GM20431 (cell line): ENCODE results near the gene SLC30A7.

Source experiments
- in situ Hi-C: fragments of 300-500 bp; cut with MseI, MboI; formaldehyde crosslinking; loops from one replicate; pipeline ENCODE4 v1.15.0; 2020; ENCODE audit warnings: low sequenced_read_pairs; ENCODE audit not compliant: unreplicated experiment

Gene SLC30A7

GRCh38 chr1:100883963-100884362 lies 11.9 kb upstream of the SLC30A7 start:
- in situ Hi-C loops: loop anchor here (25.0 kb wide), 1 partner anchor 1072 kb away; no protein-coding TSS in a partner anchor

GRCh38 chr1:100889007-100889406 lies 6.9 kb upstream of the SLC30A7 start:
- in situ Hi-C loops: loop anchor here (25.0 kb wide), 1 partner anchor 1077 kb away; no protein-coding TSS in a partner anchor

GRCh38 chr1:100889869-100890482 lies 5.9 kb upstream of the SLC30A7 start:
- in situ Hi-C loops: loop anchor here (25.0 kb wide), 1 partner anchor 1078 kb away; no protein-coding TSS in a partner anchor

- in situ Hi-C loops: loop anchor here (25.0 kb wide), 1 partner anchor 1079 kb away; no protein-coding TSS in a partner anchor
Observed at GRCh38 chr1:100891380-100891779, 4.5 kb upstream of the SLC30A7 start.

GRCh38 chr1:100892554-100892953 lies 3.3 kb upstream of the SLC30A7 start:
- in situ Hi-C loops: loop anchor here (25.0 kb wide), 1 partner anchor 1080 kb away; no protein-coding TSS in a partner anchor

- in situ Hi-C loops: loop anchor here (25.0 kb wide), 1 partner anchor 1081 kb away; no protein-coding TSS in a partner anchor
Observed at GRCh38 chr1:100893718-100894117, 2.2 kb upstream of the SLC30A7 start.

- in situ Hi-C loops: loop anchor here (25.0 kb wide), 1 partner anchor 1083 kb away; no protein-coding TSS in a partner anchor
Observed at GRCh38 chr1:100894603-100895539, 1.0 kb upstream of the SLC30A7 start, which contains the start of gene EXTL2. Gene EXTL2, minus strand, starts transcription at chr1:100894842. Its CDS starts 6,085 bp downstream, at chr1:100888757.

- in situ Hi-C loops: loop anchor here (25.0 kb wide), 1 partner anchor 1084 kb away; no protein-coding TSS in a partner anchor
Observed at GRCh38 chr1:100896481-100896982, 642 bp downstream of the SLC30A7 start.

- in situ Hi-C loops: loop anchor here (25.0 kb wide), 2 partner anchors 235 to 385 kb away; no protein-coding TSS in a partner anchor
Observed at GRCh38 chr1:100902365-100902764, 6.5 kb downstream of the SLC30A7 start.

- in situ Hi-C loops: loop anchor here (25.0 kb wide), 2 partner anchors 234 to 384 kb away; no protein-coding TSS in a partner anchor
Observed at GRCh38 chr1:100903777-100904176, 7.9 kb downstream of the SLC30A7 start.

- in situ Hi-C loops: loop anchor here (25.0 kb wide), 2 partner anchors 233 to 383 kb away; no protein-coding TSS in a partner anchor
Observed at GRCh38 chr1:100904528-100904927, 8.6 kb downstream of the SLC30A7 start.

GRCh38 chr1:100905181-100905580 lies 9.3 kb downstream of the SLC30A7 start:
- in situ Hi-C loops: loop anchor here (25.0 kb wide), 2 partner anchors 232 to 382 kb away; no protein-coding TSS in a partner anchor

- in situ Hi-C loops: loop anchor here (25.0 kb wide), 2 partner anchors 229 to 379 kb away; no protein-coding TSS in a partner anchor
Observed at GRCh38 chr1:100907887-100908286, 12.0 kb downstream of the SLC30A7 start.

GRCh38 chr1:100909018-100909417 lies 13.1 kb downstream of the SLC30A7 start:
- in situ Hi-C loops: loop anchor here (25.0 kb wide), 2 partner anchors 228 to 378 kb away; no protein-coding TSS in a partner anchor

GRCh38 chr1:100912019-100912418 lies 16.1 kb downstream of the SLC30A7 start:
- in situ Hi-C loops: loop anchor here (25.0 kb wide), 2 partner anchors 225 to 375 kb away; no protein-coding TSS in a partner anchor

- in situ Hi-C loops: loop anchor here (25.0 kb wide), 2 partner anchors 216 to 366 kb away; no protein-coding TSS in a partner anchor
Observed at GRCh38 chr1:100921110-100921706, 25.3 kb downstream of the SLC30A7 start.

- in situ Hi-C loops: loop anchor here (25.0 kb wide), 2 partner anchors 213 to 363 kb away; no protein-coding TSS in a partner anchor
Observed at GRCh38 chr1:100924212-100924611, 28.3 kb downstream of the SLC30A7 start.

- in situ Hi-C loops: loop anchor here (25.0 kb wide), 2 partner anchors 212 to 362 kb away; no protein-coding TSS in a partner anchor
Observed at GRCh38 chr1:100924991-100925390, 29.1 kb downstream of the SLC30A7 start.

GRCh38 chr1:100926240-100926639 lies 30.4 kb downstream of the SLC30A7 start:
- in situ Hi-C loops: no loop called here
